Neuronal stem cell (in vitro differentiated cells): Measurements from ENCODE around the gene TRIM27.

Source experiments
- DNase-seq: peaks from one replicate; pipeline ENCODE4 v3.0.0-alpha.2; 2013; ENCODE audit warnings: low spot score
- H2AFZ ChIP-seq: one replicate; pipeline ENCODE4 v1.6.1; 2013; ENCODE audit warnings: mild to moderate bottlenecking, low read length, inconsistent platforms
- H2AK5ac ChIP-seq: 2 replicates; pipeline ENCODE4 v1.6.1; 2013; ENCODE audit warnings: low read depth, mild to moderate bottlenecking, inconsistent platforms, low read length, moderate library complexity, mixed read lengths
- H2BK120ac ChIP-seq: 2 replicates; pipeline ENCODE4 v1.6.1; 2013; ENCODE audit warnings: low read depth, mild to moderate bottlenecking, inconsistent platforms, low read length, moderate library complexity, mixed read lengths
- H2BK12ac ChIP-seq: one replicate; pipeline ENCODE4 v1.6.1; 2013; ENCODE audit warnings: low read length, inconsistent platforms
- H2BK15ac ChIP-seq: 2 replicates; pipeline ENCODE4 v1.6.1; 2013; ENCODE audit warnings: mild to moderate bottlenecking, low read length, inconsistent platforms, mixed read lengths
- H2BK5ac ChIP-seq: one replicate; pipeline ENCODE4 v1.6.1; 2013; ENCODE audit warnings: inconsistent platforms, mild to moderate bottlenecking, low read length, moderate library complexity
- H3K14ac ChIP-seq: one replicate; pipeline ENCODE4 v1.6.1; 2013; ENCODE audit warnings: low read length, inconsistent platforms
- H3K18ac ChIP-seq: 2 replicates; pipeline ENCODE4 v1.6.1; 2013; ENCODE audit warnings: low read length, inconsistent platforms
- H3K23ac ChIP-seq: 2 replicates; pipeline ENCODE4 v1.6.1; 2013; ENCODE audit warnings: low read depth, mild to moderate bottlenecking, mixed read lengths, low read length, inconsistent platforms; ENCODE audit not compliant: poor library complexity
- H3K27ac ChIP-seq: replicated peaks from 3 replicates; pipeline ENCODE4 v1.5.1; 2013; ENCODE audit warnings: low read length, inconsistent platforms
- H3K27me3 ChIP-seq, 3 experiments: 2 replicates each; pipeline ENCODE4 v1.6.1; 2013; ENCODE audit warnings: low read length in 3 of 3, mild to moderate bottlenecking in 2 of 3, inconsistent platforms in 1 of 3, low read depth in 1 of 3, mixed read lengths in 1 of 3, moderate library complexity in 1 of 3; ENCODE audit not compliant: control insufficient read depth in 3 of 3, insufficient read depth in 3 of 3
- H3K36me3 ChIP-seq, 2 donors: replicated peaks in 1 of 2; 2 replicates each; pipeline ENCODE4 v1.6.1; 2013; ENCODE audit warnings: low read length in 2 of 2; ENCODE audit not compliant: control insufficient read depth in 2 of 2, insufficient read depth in 2 of 2
- H3K4ac ChIP-seq: 2 replicates; pipeline ENCODE4 v1.6.1; 2013; ENCODE audit warnings: inconsistent platforms, mild to moderate bottlenecking, low read length, moderate library complexity
- H3K4me1 ChIP-seq, 2 donors: 1 replicate in 1 of 2; 2 replicates in 1 of 2; pipeline ENCODE4 v1.6.1; 2013; ENCODE audit warnings: low read length in 2 of 2, low read depth in 1 of 2; ENCODE audit not compliant: control insufficient read depth in 2 of 2, insufficient read depth in 1 of 2
- H3K4me2 ChIP-seq: one replicate; pipeline ENCODE4 v1.6.1; 2013; ENCODE audit warnings: mild to moderate bottlenecking, low read length, inconsistent platforms; ENCODE audit not compliant: insufficient read depth, poor library complexity, severe bottlenecking
- H3K4me3 ChIP-seq, 2 donors: 2 replicates each; pipeline ENCODE4 v1.5.1; 2013; ENCODE audit warnings: low read length in 2 of 2, mild to moderate bottlenecking in 2 of 2, inconsistent platforms in 1 of 2, moderate library complexity in 1 of 2
- H3K79me1 ChIP-seq: one replicate; pipeline ENCODE4 v1.6.1; 2013; ENCODE audit warnings: low read depth, mild to moderate bottlenecking, inconsistent platforms, low read length, moderate library complexity
- H3K9ac ChIP-seq: one replicate; pipeline ENCODE4 v1.6.1; 2013; ENCODE audit warnings: mild to moderate bottlenecking, low read depth, low read length, inconsistent platforms; ENCODE audit not compliant: poor library complexity
- H3K9me3 ChIP-seq, 2 donors: replicated peaks in 1 of 2; 2 replicates each; pipeline versions ENCODE3 to v1.6.1; 2013; ENCODE audit warnings: low read length in 2 of 2, mild to moderate bottlenecking in 2 of 2, inconsistent platforms in 1 of 2, low read depth in 1 of 2, mixed read lengths in 1 of 2, moderate library complexity in 1 of 2; ENCODE audit not compliant: control insufficient read depth in 2 of 2, insufficient read depth in 1 of 2
- H4K8ac ChIP-seq: one replicate; pipeline ENCODE4 v1.6.1; 2013; ENCODE audit warnings: low read depth, mild to moderate bottlenecking, inconsistent platforms, low read length, moderate library complexity
- H4K91ac ChIP-seq: one replicate; pipeline ENCODE4 v1.6.1; 2013; ENCODE audit warnings: low read length, low read depth, mild to moderate bottlenecking, inconsistent platforms; ENCODE audit not compliant: poor library complexity
- WGBS, 2 donors: extraction: QIAGEN DNeasy Blood & Tissue Kit; methylation state at CpG; one replicate each; pipeline ENCODE4 v1.1.7; 2013; ENCODE audit warnings: missing lambda C conversion rate in 2 of 2, mixed read lengths in 1 of 2; ENCODE audit not compliant: insufficient read length in 2 of 2, insufficient replicate concordance in 1 of 2; ENCODE audit errors: extremely low coverage in 2 of 2; 5-methylcytosine and 5-hydroxymethylcytosine counted together

The TRIM27 gene

GRCh38 chr6:28944412-28944865 is 20.7 kb upstream of the TRIM27 start:
- Histone ChIP-seq H3K36me3 (no peaks in the 10 kb centered on the region), H2BK120ac (no peak overlapping the region), H3K27ac (no peak overlapping the region), H3K18ac (no peak overlapping the region), H3K9ac (no peak overlapping the region), H3K14ac (no peak overlapping the region), H2BK12ac (no peak overlapping the region), H3K4me3 (peak overlapping the region; percentile 60 to 88), H2AFZ (peak overlapping the region; percentile 85), H3K23ac (no peak overlapping the region), H3K27me3 (no peaks in the 10 kb centered on the region), H3K4ac (no peak overlapping the region), H3K4me1 (no peaks in the 10 kb centered on the region), H2BK5ac (no peak overlapping the region), H3K4me2 (peak overlapping the region; percentile 58), H2AK5ac (no peak overlapping the region), H3K79me1 (no peaks in the 10 kb centered on the region), H4K91ac (no peak overlapping the region), H3K9me3 (no peaks in the 10 kb centered on the region), H2BK15ac (no peak overlapping the region), H4K8ac (no peak overlapping the region)
- WGBS, 2 donors = no CpG with 5 or more reads among the region's 12 CpGs
- peak; percentile 86 for DNase-seq

- Histone ChIP-seq H3K36me3 (no peaks in the 10 kb centered on the region), H3K23ac (no peak overlapping the region), H2AFZ (peak overlapping the region; percentile 85), H3K27ac (no peak overlapping the region), H3K4me2 (peak overlapping the region; percentile 58), H4K8ac (no peak overlapping the region), H3K4me3 (peak overlapping the region; percentile 60 to 88), H3K18ac (no peak overlapping the region), H2BK120ac (no peak overlapping the region), H2BK15ac (no peak overlapping the region), H3K27me3 (no peaks in the 10 kb centered on the region), H2AK5ac (no peak overlapping the region), H3K4ac (no peak overlapping the region), H3K4me1 (no peaks in the 10 kb centered on the region), H3K79me1 (no peaks in the 10 kb centered on the region), H4K91ac (no peak overlapping the region), H3K9ac (peak overlapping the region; percentile 83), H2BK12ac (no peak overlapping the region), H2BK5ac (no peak overlapping the region), H3K9me3 (no peaks in the 10 kb centered on the region), H3K14ac (no peak overlapping the region)
- WGBS, 2 donors = no CpG with 5 or more reads among the region's 33 CpGs
- peak; percentile 77 for DNase-seq
Observed at GRCh38 chr6:28943557-28944411, 20.0 kb upstream of the TRIM27 start.

- no CpG with 5 or more reads among the region's 6 CpGs for WGBS, 2 donors
- no peak overlapping the region for H3K4me2 ChIP-seq
- H4K8ac ChIP-seq = no peak overlapping the region
- H3K27ac ChIP-seq = no peak overlapping the region
- no peaks in the 10 kb centered on the region for H3K36me3 ChIP-seq
- no peak overlapping the region for H2AK5ac ChIP-seq
- peak overlapping the region; percentile 28 to 60 for H3K4me3 ChIP-seq
- H3K14ac ChIP-seq = no peak overlapping the region
- H3K4me1 ChIP-seq = no peaks in the 10 kb centered on the region
- no peak overlapping the region for H3K4ac ChIP-seq
- no peak overlapping the region for H3K23ac ChIP-seq
- H3K9ac ChIP-seq = no peak overlapping the region
- no peak for DNase-seq
- H2BK120ac ChIP-seq = no peak overlapping the region
- H4K91ac ChIP-seq = no peak overlapping the region
- H2BK12ac ChIP-seq = no peak overlapping the region
- H3K79me1 ChIP-seq = no peaks in the 10 kb centered on the region
- no peak overlapping the region for H2BK15ac ChIP-seq
- H3K18ac ChIP-seq = no peak overlapping the region
- no peaks in the 10 kb centered on the region for H3K9me3 ChIP-seq
- H3K27me3 ChIP-seq = no peaks in the 10 kb centered on the region
- no peak overlapping the region for H2BK5ac ChIP-seq
- H2AFZ ChIP-seq = peak overlapping the region; percentile 85
Observed at GRCh38 chr6:28943223-28943556, 19.4 kb upstream of the TRIM27 start.

GRCh38 chr6:28941684-28942448 is 18.1 kb upstream of the TRIM27 start:
- no peak overlapping the region for H3K18ac ChIP-seq

More at GRCh38 chr6:28941684-28942448, 18.1 kb upstream of the TRIM27 start:
- H2BK120ac ChIP-seq = no peak overlapping the region
- no peak overlapping the region for H2BK5ac ChIP-seq
- no peak overlapping the region for H2AK5ac ChIP-seq
- H3K79me1 ChIP-seq = no peaks in the 10 kb centered on the region
- H2BK15ac ChIP-seq = no peak overlapping the region
- H4K8ac ChIP-seq = no peak overlapping the region
- no peak overlapping the region for H3K14ac ChIP-seq
- no peak overlapping the region for H3K4ac ChIP-seq
- no peak overlapping the region for H3K27ac ChIP-seq
- no peak overlapping the region for H2BK12ac ChIP-seq
- H4K91ac ChIP-seq = no peak overlapping the region
- WGBS, 2 donors = no CpG with 5 or more reads among the region's 13 CpGs
- no peaks in the 10 kb centered on the region for H3K36me3 ChIP-seq
- H3K27me3 ChIP-seq = no peaks in the 10 kb centered on the region
- no peak overlapping the region for H3K9ac ChIP-seq
- peak overlapping the region; percentile 74 to 80 for H3K4me3 ChIP-seq
- peak overlapping the region; percentile 39 for H3K4me2 ChIP-seq
- H3K4me1 ChIP-seq = no peaks in the 10 kb centered on the region
- H3K23ac ChIP-seq = no peak overlapping the region
- H3K9me3 ChIP-seq = no peaks in the 10 kb centered on the region
- no peak for DNase-seq
- peak overlapping the region; percentile 2 for H2AFZ ChIP-seq
